ENCODE measurements around the gene SLC6A18. TPM values are rescaled to one million over a fixed set of nuclear protein-coding genes. Genes with fewer than 3 reads are reported as not detected.
"Not testable (repeated sequence)": the region's sequence is repeated elsewhere in the genome, so short reads cannot be mapped to it uniquely, and the experiment has no call there.

Gene SLC6A18
- total RNA-seq, 2 donors from 2014 or later, result not detected

GRCh38 chr5:1280177-1281037 lies 55.2 kb downstream of the SLC6A18 start:
- intact Hi-C loops (cut with DNase I), result no loop called here
- DNase-seq (ENCODE audit: low spot score), result peak; percentile 58

- intact Hi-C loops (cut with DNase I), result no loop called here
- DNase-seq (ENCODE audit: low spot score), result peak; percentile 69
Measured at GRCh38 chr5:1281038-1281882, 56.1 kb downstream of the SLC6A18 start.

- peak; percentile 66 for DNase-seq (ENCODE audit: low spot score)
- intact Hi-C loops (cut with DNase I), result no loop called here
Measured at GRCh38 chr5:1282131-1282992, 57.2 kb downstream of the SLC6A18 start.

GRCh38 chr5:1282993-1283728 lies 58.0 kb downstream of the SLC6A18 start:
- intact Hi-C loops (cut with DNase I), result not testable (repeated sequence)

GRCh38 chr5:1283729-1284041 lies 58.5 kb downstream of the SLC6A18 start:
- intact Hi-C loops (cut with DNase I), result not testable (repeated sequence)
- DNase-seq (ENCODE audit: low spot score), result peak; percentile 47

More at GRCh38 chr5:1282993-1283728, 58.0 kb downstream of the SLC6A18 start:
- DNase-seq (ENCODE audit: low spot score), result peak; percentile 11

- peak; percentile 30 for DNase-seq (ENCODE audit: low spot score)
- intact Hi-C loops (cut with DNase I), result not testable (repeated sequence)
Measured at GRCh38 chr5:1284336-1284970, 59.3 kb downstream of the SLC6A18 start.

- intact Hi-C loops (cut with DNase I), result no loop called here
- DNase-seq (ENCODE audit: low spot score), result peak; percentile 66
Measured at GRCh38 chr5:1285141-1285540, 60.0 kb downstream of the SLC6A18 start.

- DNase-seq (ENCODE audit: low spot score), result peak; percentile 66
- intact Hi-C loops (cut with DNase I), result no loop called here
Measured at GRCh38 chr5:1285883-1286291, 60.7 kb downstream of the SLC6A18 start.

- intact Hi-C loops (cut with DNase I), result no loop called here
Measured at GRCh38 chr5:1288439-1289335, 63.5 kb downstream of the SLC6A18 start.

GRCh38 chr5:1289559-1289958 lies 64.4 kb downstream of the SLC6A18 start:
- intact Hi-C loops (cut with DNase I), result not testable (repeated sequence)
- peak; percentile 5 for DNase-seq (ENCODE audit: low spot score)

More at GRCh38 chr5:1288439-1289335, 63.5 kb downstream of the SLC6A18 start:
- DNase-seq (ENCODE audit: low spot score), result peak; percentile 59

GRCh38 chr5:1290956-1291355 lies 65.8 kb downstream of the SLC6A18 start:
- intact Hi-C loops (cut with DNase I), result not testable (repeated sequence)
- DNase-seq (ENCODE audit: low spot score), result peak; percentile 61

GRCh38 chr5:1291611-1292080 lies 66.5 kb downstream of the SLC6A18 start:
- peak; percentile 66 for DNase-seq (ENCODE audit: low spot score)
- intact Hi-C loops (cut with DNase I), result no loop called here

GRCh38 chr5:1292139-1292538 lies 67.0 kb downstream of the SLC6A18 start:
- intact Hi-C loops (cut with DNase I), result no loop called here
- DNase-seq (ENCODE audit: low spot score), result peak; percentile 17

- intact Hi-C loops (cut with DNase I), result no loop called here
- peak; percentile 65 for DNase-seq (ENCODE audit: low spot score)
Measured at GRCh38 chr5:1292846-1293415, 67.8 kb downstream of the SLC6A18 start.

GRCh38 chr5:1293416-1294205 lies 68.4 kb downstream of the SLC6A18 start:
- intact Hi-C loops (cut with DNase I), result no loop called here
- DNase-seq (ENCODE audit: low spot score), result peak; percentile 79
